ENCODE results near the gene ATP5PD.
"Not testable (repeated sequence)": the region's sequence is repeated elsewhere in the genome, so short reads cannot be mapped to it uniquely, and the experiment has no call there.

Gene ATP5PD

DNA sequence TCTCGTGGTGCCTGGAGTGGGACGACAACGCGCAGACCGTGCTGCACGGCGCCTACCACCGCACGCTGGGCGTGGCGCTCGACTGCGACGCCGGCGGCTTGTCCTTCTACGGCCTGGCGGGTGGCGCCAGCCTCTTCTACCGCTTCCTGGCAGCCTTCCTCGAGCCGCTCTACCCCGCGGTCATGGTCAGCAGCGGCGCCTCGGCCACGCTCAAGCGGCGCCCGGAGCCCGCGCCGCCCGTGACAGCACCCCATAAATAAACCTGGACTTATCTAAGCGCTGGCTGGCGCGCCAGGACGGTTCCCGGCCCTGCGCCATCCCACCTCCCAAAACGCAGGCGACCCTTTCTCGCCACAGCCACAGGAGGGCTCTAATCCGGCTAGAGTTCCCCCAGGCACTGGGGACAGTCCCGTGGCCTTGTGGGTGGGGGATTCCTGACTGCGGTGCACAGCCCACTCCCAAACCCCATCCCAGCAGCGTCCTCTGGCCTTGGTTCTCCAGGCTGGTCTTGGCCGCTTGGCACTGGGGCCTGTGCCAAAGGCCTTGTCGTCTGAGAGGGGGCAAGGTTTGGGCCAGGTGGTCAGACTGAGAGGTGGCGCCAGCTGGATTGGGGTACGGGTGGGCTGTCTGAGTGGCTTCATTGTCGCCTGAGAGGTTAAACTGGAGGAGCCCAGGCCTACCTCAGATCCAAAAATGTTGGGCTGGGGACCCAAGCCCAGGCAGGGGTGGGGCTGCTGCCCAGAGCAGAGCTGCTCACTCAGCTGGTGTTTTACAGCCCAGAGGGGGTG lies 30.9 kb upstream of the ATP5PD start:
- DNase-seq = peak; percentile 64

DNA sequence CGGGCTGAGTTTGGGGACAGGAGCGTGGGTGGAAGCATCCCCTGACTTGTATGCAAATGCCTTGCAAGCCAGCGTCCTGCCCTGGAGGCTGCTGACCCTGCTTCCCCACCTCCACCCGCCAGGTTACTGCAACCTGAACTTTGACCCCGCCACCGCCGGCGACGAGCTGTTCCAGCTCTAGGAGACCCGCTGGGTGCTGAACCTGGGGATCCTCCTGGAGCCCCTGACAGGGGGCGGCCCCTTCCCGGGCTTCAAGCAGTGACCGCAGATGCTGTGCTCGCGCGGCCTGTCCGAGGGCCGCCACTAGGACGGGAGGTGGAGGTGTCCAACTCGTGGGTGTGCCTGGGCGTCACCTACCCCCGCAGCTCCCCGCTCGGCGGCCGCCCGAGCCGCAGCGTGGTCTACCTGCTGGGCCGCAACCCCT lies 30.3 kb upstream of the ATP5PD start:
- DNase-seq (no peak), ATAC-seq (no peak)

More for the DNA sequence above, 30.9 kb upstream of the ATP5PD start:
- ATAC-seq = peak; percentile 76

DNA sequence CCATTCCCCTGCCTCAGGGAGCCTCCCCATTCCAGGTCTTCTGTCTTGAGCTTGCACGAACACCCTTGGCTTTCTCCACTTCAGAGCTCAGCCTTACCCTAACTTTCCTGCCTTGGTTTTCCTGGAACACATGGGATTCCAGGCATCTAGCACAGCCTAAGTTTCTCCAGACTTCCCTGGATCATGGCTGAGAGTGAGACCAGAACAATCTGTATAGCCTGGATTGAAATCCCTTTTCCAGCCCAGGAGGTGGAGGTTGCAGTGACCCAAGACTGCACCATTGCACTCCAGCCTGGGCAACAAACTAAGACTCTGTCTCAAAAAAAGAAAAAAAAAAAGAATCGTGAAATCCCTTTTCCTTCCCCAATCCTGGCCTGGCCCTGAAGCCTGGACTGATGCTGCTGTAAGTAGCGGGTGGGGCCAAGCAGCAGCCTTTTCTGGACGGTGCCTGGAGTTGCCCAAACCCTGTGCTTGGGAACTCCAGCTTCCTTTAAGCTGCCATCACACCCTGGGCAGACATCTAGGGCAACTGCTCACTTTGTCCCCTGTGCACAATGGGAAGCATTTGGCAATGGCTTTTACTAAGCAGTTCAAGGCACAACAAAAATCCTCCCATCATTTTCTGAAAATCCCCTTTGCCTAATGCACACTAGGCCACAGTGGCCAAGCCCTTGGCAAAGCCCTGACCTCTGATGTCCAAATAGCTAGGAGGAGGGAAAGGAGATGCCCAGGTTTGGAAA lies 29.0 kb upstream of the ATP5PD start:
- no peak for DNase-seq
- no peak for ATAC-seq

DNA sequence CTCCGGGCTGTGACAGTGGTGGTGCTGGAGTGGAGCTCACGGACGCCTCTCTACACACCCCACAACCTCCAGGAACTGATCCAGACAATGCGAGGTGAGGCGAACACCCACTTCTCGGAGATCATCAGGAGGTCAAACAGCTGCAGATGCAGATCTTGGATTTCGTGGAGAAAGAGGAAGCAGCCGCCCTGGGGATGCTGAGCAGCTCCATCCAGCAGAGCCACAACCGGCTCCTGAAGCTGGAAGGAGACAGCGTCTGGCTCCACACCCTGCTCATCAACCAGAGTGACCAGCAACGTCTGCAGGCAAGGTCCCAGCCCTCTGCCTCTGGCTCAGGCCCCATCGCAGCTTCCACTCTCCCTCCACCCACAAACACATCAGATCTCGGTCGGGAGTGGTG lies 27.8 kb upstream of the ATP5PD start:
- DNase-seq (no peak), ATAC-seq (no peak)

DNA sequence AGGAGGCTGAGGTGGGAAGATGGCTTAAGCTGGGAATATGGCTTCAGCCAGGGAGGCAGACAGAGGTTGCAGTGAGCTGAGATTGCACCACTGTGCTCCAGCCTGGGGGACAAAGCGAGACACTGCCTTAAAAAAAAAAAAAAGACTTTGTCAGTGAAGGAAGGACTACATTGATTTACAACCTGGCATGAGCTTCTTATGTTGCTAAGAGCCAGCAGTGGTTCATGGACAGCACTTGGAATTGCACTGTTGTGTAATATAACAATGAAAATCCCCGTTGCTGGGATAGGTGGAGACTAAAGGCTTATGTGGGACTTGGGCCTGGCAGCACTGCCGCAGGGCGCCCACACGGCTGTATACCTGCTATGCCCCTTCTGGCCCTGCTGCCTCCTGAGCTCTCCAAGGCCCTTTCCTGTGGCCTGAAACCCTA lies 26.9 kb upstream of the ATP5PD start:
- DNase-seq (no peak), ATAC-seq (no peak)

DNA sequence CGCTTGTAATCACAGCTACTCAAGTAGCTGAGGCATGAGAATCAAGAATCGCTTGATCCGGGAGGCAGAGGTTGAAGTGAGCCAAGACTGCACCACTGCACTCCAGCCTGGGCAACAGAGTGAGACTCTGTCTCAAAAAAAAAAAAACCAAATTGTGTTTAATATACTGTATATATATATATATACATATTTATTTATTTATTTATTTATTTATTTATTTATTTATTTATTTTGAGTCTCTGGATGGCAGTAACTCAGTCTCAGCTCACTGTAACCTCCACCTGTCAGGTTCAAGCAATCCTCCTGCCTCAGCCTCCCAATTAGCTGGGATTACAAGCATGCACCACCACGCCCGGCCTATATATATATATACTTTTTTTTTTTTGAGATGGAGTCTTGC lies 26.1 kb upstream of the ATP5PD start:
- DNase-seq, ATAC-seq: not testable (repeated sequence)

DNA sequence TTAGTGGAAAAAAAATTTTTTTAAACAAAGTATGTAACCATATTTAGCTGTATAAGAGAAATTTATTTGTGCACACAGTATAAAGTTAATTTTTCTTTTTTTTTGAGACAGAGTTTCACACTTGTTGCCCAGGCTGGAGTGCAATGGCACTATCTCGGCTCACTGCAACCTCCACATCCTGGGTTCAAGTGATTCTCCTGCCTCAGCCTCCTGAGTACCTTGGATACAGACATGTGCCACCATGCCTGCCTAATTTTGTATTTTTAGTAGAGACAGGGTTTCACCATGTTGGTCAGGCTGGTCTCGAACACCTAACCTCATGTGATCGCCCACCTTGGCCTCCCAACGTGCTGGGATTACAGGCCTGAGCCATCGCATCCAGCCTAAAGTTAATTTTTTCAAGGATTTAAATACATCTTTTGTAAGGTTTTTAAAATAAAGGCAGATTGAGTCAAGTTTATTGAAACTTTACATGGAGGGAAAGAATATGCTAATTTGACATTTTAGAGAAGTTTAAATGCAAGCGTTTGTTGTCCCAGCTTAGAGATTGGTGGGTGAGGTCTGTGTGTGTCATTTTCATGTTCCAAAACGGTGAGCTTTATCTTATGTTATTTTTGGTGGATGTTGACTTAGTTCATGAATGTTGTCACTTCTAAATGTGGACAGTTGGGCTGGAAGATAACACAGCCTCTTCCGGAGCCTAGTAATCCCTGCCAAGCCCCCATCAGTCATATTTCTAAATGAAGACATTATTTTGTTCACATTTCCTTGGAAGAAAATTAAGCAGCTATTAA lies 24.9 kb upstream of the ATP5PD start:
- not testable (repeated sequence) for ATAC-seq, DNase-seq

DNA sequence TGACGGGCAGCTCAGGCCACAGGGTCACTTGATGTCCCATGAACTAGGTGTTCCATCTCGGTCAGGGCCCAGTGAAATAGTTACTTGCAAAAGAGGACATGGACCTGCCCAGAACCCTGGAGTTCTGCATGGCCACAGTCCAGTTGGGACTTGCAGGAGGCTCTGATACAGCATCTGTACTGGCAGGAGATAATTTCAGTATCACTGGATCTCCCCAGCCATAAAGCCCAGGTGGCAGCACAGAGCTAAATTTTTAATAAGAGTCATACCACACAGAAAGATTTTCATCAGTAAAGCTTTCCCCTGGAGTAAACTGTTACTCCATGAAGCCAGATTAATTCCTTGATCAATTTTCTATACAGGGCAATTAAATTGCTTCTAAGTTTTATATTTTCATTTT lies 23.0 kb upstream of the ATP5PD start:
- ATAC-seq (no peak), DNase-seq (no peak)

DNA sequence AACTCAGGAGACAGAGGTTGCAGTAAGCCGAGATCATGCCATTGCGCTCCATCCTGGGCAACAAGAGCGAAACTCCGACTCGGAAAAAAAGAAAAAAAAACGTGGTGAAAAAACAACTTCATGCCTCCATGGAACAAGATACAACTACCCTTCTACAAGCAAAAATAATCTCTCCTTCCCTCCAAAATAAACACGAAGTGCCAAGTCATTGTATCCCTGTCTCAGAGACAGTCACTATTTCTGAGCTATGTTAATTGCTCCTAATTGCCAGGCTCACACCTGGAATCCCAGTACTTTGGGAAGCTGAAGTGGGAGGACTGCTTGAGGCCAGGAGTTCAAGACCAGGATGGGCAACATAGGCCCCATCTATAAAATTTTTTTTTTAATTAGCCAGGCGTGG lies 22.0 kb upstream of the ATP5PD start:
- ATAC-seq (no peak), DNase-seq (no peak)

DNA sequence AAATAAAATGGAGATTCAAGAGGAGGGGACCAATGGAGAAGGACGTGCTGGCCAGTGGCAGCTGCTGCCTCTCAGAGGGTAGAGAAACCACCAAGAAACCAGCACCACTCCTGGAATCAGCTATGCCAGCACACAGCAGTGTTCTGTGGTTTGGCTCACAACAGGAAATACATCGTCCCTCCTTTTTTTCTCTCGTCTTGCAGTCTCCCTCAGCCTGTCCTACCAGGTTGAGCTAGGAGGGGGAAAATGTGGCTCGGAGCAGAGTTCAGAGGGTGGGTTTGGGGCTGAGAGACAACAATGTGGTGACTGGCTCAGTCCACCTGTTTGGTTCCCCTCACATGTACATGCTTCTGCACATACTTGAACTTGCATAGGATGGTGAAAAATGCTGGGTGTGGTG lies 21.1 kb upstream of the ATP5PD start:
- peak; percentile 49 for ATAC-seq

DNA sequence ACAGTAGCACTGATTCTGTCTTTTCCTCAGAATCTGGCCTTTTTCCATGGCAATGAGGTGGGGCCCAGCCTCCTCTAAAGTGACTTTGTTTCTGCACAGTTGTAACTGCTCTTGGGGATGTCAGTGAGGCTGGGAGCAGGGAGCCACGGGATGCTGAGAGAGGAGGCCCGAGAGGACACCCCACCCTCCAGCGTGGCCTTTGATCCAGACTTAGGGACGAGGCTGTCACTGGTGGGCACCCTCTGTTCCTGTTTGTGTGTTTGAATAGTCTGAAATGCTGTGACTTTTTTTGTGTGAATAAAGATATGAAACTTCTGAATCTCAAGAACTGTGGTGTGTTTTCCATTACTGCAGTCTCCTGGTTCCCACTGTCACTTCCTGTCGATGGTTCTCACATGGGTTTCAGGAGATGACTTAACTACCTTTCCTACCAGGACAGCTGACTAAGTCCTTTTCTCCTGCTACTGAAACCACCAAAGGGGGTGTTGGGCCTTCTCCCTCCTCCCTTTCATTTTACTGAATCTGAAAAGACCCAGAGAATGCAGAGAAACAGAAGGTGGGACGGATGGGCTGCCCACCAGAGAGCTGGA lies 18.9 kb upstream of the ATP5PD start:
- no peak for DNase-seq
- ATAC-seq = peak; percentile 67

More for the DNA sequence above, 21.1 kb upstream of the ATP5PD start:
- DNase-seq = no peak

DNA sequence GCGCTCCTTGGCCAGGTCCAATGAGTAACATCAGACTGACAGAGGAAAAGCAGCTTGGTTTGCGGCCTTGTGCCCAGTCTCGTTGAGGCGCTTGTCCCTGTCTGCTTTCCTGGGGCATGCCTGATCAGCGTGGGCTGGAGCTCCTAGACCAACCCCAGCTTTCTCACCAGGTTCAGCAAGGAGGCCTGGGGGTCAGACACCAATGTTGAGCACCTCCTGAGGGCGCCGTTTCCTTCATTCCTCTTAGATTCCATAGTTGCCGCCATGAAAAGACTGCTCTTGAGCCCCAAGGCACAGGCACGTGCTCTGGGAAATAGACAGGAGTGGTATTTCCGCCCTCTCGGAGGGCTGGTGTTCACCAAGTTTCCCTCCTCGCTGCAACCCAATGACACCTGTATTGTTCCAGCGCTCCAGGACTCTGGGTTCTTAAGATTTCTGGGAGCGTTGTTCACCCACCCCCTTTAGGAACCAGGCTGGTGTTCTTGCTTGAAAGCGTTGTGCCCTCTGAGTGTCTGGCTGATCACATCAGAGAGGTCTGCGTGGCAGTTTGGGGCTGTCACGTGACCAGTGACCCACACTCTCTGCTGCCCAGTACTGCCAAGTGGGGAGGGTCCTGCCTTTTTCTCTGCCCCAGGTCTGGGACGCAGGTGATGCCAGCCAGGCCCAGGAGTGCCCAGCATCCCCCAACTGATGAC lies 18.2 kb upstream of the ATP5PD start:
- ATAC-seq (no peak), DNase-seq (no peak)

DNA sequence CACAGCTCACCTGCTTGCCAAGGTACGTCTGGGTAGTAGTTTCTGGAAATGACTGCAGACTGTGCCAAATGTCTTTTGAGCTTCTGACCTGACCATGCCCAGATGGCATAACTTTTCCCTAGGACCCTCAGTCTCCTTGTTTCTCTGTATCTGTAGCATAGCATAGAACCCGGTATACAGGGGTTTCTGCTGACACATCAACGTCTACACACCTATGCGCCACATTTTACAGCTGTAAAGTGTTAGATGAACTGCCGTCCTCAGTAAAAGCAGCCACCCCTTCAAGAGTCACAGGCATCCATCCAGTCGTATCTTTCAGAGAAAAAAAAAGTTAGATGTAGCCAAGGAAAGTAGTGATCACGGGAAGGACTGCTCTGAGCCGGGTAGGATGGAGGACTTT lies 17.7 kb upstream of the ATP5PD start:
- DNase-seq (no peak), ATAC-seq (no peak)

DNA sequence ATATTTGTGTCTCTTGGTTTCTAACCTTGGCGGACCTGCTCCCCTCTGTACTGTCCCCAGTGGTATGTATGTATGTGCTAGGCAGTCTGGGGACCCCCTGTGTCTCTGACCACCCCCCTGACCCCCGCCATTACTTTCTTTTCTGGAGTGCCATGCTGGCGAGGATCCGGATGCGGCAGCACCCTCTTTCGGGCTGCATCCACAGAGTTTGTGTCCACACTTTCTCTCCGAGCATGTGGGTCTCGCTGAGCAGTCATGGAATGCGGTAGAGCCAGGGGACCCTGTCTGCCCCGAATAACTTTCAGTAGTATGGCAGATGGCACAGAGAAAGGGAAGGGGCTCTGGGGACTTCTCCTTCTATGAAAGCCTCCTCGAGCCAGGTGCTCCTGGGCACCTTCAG lies 17.3 kb upstream of the ATP5PD start:
- no peak for DNase-seq
- no peak for ATAC-seq

DNA sequence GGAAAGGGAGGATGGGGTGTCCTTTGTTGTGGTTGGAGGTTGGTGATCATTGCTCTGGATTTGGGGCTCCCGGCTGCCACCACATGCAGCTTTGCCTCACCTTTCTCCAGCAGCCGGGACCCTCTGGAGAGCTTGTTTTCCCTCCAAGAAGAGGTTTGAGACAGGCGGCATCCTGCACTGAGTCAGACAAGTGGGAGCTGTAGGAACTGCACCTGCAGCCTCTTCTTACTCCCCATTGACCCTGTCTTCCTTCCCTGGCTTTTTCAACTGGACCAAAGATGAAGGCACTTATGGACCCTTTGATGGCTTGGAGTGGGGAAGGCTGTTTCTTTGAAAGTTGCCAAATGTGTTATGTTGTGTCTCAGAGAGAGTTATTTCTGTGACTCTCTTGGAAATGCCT lies 16.9 kb upstream of the ATP5PD start:
- no peak for ATAC-seq

DNA sequence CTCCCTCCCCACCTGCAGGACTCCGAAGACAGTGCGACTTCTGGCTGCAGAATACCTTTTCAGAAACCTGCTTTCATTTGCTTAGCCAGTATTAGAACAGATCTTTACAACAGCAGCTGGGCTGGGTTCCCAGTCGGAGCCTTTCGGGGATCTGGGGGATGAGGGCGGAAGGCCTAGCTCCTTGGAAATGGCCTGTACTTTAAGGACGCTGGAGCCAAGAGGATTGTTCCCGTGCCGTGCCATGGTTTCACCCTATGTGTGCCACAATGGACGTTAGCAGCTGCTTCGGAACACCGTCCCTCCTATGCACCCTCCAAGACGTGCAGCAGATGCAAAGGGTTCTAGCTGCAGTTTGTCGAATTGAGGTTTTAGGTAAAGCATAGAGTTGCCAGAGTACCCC lies 16.4 kb upstream of the ATP5PD start:
- no peak for ATAC-seq
- no peak for DNase-seq

More for the DNA sequence above, 16.9 kb upstream of the ATP5PD start:
- no peak for DNase-seq

DNA sequence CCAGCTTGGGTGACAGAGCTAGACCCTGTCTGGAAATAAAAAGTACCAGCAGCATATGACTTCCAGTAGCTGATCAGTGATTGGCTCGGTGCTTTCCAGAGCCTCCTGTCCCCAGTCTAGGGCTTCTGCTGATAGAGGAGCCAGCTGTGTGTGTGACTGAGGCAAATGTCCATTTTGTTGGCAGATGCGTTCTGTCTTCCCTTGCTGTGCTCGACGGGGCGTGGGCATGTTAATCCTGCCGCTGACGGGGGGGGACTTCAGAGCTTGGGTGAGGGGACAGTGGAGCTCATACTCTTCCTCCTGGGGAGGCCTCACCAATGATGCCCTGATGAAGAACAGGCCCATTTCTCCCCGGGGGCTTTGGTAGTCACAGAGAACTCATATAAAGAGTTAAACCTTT lies 14.8 kb upstream of the ATP5PD start:
- no peak for ATAC-seq
- DNase-seq = no peak

DNA sequence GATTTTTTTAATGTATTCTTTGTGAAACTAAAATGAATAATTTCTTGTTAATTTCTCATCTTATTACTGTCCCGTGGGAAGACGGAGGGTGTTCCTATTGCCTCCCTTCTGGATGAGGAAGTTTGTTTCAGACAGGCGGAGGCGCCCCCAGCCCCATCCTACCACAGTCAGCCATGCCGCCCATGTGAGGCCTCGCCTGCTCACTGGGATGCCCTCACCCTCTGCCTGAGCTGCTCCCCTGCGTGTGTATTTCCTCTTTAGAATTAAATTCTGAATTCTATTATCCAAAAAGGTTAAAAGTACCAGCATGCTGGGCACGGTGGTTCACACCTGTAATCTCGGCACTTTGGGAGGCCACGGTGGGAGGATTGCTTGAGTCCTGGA lies 14.3 kb upstream of the ATP5PD start:
- no peak for ATAC-seq
- DNase-seq = no peak

DNA sequence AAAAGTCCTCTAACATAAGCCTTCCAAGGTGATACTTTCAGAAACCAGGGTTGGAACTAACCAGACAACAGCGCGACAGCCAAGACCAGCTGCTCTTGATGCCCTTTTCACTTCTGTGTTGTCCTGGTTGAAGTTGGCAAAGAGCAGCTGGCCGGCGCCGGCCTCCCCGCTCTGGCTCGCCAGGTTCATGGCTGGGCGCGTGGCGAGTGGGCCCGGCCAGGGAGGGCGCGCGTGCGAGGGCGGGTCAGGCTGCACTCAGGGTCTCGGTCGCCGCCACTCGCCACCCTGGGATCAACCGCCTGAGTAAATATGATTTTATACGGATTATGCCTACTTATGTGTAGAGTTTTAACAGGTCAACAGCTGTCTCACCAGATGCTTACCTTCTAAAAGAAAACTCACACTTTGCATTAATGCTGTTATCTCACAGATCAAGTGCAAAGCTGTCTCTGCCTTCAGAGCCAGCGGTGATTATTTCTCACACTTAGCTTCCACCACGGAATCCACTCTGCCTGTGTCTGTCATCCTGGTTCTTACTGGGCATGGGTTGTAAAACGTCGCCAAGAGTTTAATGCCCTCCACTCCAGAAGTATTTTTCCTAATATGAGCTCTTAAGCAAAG lies 13.8 kb upstream of the ATP5PD start:
- ATAC-seq (no peak), DNase-seq (no peak)

DNA sequence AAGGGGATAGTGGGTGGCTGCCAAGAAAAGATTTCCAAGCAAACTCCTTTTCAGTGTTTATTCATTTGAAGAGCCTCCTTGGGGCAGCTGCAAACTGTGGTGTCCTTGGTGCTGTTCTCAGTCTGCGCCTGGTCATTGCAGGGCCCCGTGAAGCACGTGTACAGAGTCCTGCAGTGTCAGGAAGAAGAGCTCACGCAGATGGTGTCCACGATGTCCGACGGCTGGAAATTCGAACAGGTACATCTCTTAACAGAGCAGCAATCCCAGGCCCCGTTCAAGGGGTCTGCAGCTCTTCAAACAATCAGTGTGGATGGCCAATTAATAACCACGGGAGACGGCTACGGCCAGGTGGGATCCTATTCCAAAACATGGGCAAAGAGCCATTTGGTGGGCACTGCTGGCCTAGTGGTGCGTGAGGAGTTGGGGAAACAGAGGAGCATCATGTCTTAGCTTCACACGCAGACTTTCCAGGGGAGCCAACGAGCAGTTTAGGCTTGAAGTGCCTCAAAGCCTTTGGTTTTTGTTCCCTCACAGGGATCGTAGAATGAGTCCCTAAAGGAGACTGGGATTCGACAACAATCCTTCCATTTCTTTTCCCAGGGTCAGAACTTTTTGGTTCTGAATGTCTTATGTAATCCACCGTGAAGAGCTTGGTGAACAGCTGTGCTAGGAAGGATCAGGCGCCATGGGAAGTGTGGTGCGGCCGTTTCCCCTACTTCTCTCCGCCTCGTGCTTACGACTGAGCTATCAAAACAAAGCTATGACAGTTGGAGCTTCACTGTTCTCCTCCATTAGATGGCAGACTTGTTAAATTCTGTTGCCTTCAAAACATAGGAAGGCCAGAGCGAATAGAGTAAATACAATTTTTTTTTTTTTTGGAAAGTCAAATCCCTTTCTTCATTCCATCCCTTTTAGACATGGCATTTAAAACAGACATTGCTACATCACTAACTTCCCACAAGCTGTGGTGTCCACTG lies 12.9 kb upstream of the ATP5PD start:
- ATAC-seq (no peak), DNase-seq (no peak)
